Vagina (tissue), 2 donors: Measurements from ENCODE around the gene AP2A1. TPM values are rescaled to one million over a fixed set of nuclear protein-coding genes. Genes with fewer than 3 reads are reported as not detected.

Experiments
- DNase-seq, 2 donors: peaks; one replicate each; pipeline ENCODE4 v3.0.0-alpha.2; 2017; ENCODE audit errors: extremely low spot score in 2 of 2
- H3K27ac ChIP-seq: fragments of 200-600 bp; sonication (generic); one replicate; pipeline ENCODE4 v1.5.1; 2019
- H3K27me3 ChIP-seq: fragments of 200-600 bp; sonication (generic); one replicate; pipeline ENCODE4 v1.5.1; 2019
- H3K36me3 ChIP-seq, 2 donors: fragments of 200-600 bp; sonication (generic); one replicate each; pipeline ENCODE4 v1.5.1; 2017 to 2019
- H3K4me1 ChIP-seq: fragments of 200-600 bp; sonication (generic); one replicate; pipeline ENCODE4 v1.5.1; 2019
- H3K4me3 ChIP-seq, 2 donors: fragments of 200-600 bp; sonication (generic); 1 replicate in 1 of 2; 2 replicates in 1 of 2; pipeline ENCODE4 v1.5.1; 2016 to 2019
- H3K9me3 ChIP-seq: fragments of 200-600 bp; sonication (generic); one replicate; pipeline ENCODE4 v1.5.1; 2019
- POLR2A ChIP-seq, 2 donors: fragments of 450-650 bp; IDR thresholded peaks; one replicate each; pipeline ENCODE4 v1.6.1; 2017; ENCODE audit warnings: antibody characterized with exemption in 2 of 2, mild to moderate bottlenecking in 2 of 2, moderate library complexity in 2 of 2
- POLR2AphosphoS5 ChIP-seq, 2 donors: sonication (generic); formaldehyde crosslinking; IDR thresholded peaks; one replicate each; pipeline ENCODE4 v1.9.0; 2017; ENCODE audit warnings: antibody characterized with exemption in 2 of 2, mild to moderate bottlenecking in 2 of 2, low read depth in 1 of 2; ENCODE audit not compliant: insufficient read depth in 1 of 2
- intact Hi-C: fragments of 100-400 bp; cut with DNase I; formaldehyde crosslinking; loops from one replicate; pipeline ENCODE4 v1.15.1; 2023
- total RNA-seq: library from RNA; depleted of rRNA; stranded (reverse); fragments of >200 nt; gene quantifications from one replicate; pipeline ENCODE4 v1.2.3, GENCODE V29; 2016
- TF ChIP-seq, protein P1 (sequence below), 3 experiments: fragments of 450-650 bp in 2 of 3; fragments of 200-600 bp in 1 of 3; sonication (generic) in 1 of 3; IDR thresholded peaks; one replicate each; pipeline ENCODE4 v1.5.1; 2017 to 2019; ENCODE audit warnings: antibody characterized with exemption in 3 of 3, mild to moderate bottlenecking in 2 of 3, moderate library complexity in 2 of 3

The AP2A1 gene
- total RNA-seq, 1 donor from 2014 or later = 80.8 TPM

DNA sequence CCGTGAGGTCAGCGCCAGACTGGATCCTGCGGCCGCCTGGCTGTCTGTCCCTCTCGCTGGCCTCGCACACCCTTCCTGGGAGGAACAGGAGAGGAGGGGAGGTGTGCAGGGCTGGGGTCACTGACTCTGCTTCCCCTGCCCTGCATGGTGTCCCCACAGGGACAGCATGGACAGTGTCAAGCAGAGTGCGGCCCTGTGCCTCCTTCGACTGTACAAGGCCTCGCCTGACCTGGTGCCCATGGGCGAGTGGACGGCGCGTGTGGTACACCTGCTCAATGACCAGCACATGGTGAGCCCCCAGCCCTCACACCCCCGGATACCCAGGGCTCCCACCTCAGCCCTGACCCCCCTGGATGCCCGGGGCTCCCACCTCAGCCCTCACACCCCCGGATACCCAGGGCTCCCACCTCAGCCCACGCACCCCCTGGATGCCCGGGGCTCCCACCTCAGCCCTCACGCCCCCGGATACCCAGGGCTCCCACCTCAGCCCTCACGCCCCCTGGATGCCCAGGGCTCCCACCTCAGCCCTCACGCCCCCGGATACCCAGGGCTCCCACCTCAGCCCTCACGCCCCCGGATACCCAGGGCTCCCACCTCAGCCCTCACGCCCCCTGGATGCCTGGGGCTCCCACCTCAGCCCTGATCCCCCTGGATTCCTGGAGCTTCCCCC, 25.1 kb downstream of the AP2A1 start:
- Histone ChIP-seq H3K36me3 (peaks cover 4 to 59% of the 10 kb centered on the region in 2 donors), H3K27me3 (no peaks in the 10 kb centered on the region), H3K4me3 (no peak overlapping the region), H3K9me3 (no peaks in the 10 kb centered on the region), H3K27ac (peak overlapping the region; percentile 74), H3K4me1 (peaks cover 26% of the 10 kb centered on the region)
- TF ChIP-seq POLR2A (IDR thresholded peaks at IDR 0.05) (no peak), POLR2AphosphoS5 (IDR thresholded peaks at IDR 0.05; ENCODE audit: insufficient read depth in 1 of 2, low read depth in 1 of 2) (no peak)
- TF ChIP-seq, protein P1, sequence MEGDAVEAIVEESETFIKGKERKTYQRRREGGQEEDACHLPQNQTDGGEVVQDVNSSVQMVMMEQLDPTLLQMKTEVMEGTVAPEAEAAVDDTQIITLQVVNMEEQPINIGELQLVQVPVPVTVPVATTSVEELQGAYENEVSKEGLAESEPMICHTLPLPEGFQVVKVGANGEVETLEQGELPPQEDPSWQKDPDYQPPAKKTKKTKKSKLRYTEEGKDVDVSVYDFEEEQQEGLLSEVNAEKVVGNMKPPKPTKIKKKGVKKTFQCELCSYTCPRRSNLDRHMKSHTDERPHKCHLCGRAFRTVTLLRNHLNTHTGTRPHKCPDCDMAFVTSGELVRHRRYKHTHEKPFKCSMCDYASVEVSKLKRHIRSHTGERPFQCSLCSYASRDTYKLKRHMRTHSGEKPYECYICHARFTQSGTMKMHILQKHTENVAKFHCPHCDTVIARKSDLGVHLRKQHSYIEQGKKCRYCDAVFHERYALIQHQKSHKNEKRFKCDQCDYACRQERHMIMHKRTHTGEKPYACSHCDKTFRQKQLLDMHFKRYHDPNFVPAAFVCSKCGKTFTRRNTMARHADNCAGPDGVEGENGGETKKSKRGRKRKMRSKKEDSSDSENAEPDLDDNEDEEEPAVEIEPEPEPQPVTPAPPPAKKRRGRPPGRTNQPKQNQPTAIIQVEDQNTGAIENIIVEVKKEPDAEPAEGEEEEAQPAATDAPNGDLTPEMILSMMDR (IDR thresholded peaks at IDR 0.05) = no peak
- DNase-seq = no peak
- intact Hi-C loops = no loop called here

DNA sequence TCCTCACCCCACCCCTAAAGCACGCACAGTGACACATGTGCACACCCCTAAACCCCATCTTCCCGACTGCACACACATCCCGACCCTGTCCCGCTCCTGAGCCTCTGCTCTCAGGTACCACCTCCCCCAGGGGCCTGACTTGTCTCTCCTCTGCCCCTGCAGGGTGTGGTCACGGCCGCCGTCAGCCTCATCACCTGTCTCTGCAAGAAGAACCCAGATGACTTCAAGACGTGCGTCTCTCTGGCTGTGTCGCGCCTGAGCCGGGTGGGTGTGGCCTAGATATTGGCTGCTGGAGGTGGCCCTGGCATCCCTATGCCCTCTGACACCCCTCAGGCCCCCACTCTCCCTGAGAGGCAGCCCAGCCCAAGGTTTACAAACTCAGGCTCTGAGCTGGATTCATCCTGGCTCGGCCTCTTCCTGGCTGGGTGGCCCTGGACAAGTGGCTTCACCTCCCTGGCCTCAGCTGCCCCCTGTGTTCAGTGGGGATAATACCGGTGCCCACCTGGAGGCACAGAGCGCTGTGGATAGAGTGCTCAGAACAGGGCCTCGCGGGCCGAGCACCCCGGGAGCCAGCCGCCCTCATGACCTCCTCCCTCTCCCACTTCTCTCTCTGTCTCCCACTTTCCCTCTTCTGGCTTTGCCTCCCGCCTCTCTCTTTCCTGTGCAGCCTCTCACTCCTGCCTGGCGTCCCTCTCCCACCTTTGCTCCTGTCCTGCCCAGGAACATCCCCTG, 26.2 kb downstream of the AP2A1 start:
- no peak for TF ChIP-seq POLR2AphosphoS5 (IDR thresholded peaks at IDR 0.05; ENCODE audit: insufficient read depth in 1 of 2, low read depth in 1 of 2)
- TF ChIP-seq, protein P1 (IDR thresholded peaks at IDR 0.05) = no peak
- no peak for TF ChIP-seq POLR2A (IDR thresholded peaks at IDR 0.05)

DNA sequence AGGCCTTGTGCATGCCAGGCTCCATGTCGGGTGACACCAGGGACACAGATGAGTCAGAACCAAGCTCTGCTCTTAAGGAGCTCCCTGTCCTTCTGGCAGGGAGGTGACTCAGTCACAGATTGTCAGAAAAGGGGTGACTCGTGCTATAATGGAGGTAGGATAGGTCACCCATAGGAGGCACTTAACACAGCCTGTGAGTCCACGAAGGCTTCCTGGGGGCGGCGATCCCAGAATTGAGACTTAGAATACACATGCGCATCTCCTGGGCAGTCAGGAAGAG, 26.7 kb downstream of the AP2A1 start:
- H3K27ac ChIP-seq = no peak overlapping the region
- H3K36me3 ChIP-seq = peaks cover 4 to 64% of the 10 kb centered on the region in 2 donors
- H3K4me3 ChIP-seq = no peak overlapping the region
- no peaks in the 10 kb centered on the region for H3K9me3 ChIP-seq
- peaks cover 24% of the 10 kb centered on the region for H3K4me1 ChIP-seq
- H3K27me3 ChIP-seq = no peaks in the 10 kb centered on the region
- DNase-seq = no peak
- TF ChIP-seq, protein P1 (IDR thresholded peaks at IDR 0.05) = no peak
- no peak for TF ChIP-seq POLR2A (IDR thresholded peaks at IDR 0.05)
- no peak for TF ChIP-seq POLR2AphosphoS5 (IDR thresholded peaks at IDR 0.05; ENCODE audit: insufficient read depth in 1 of 2, low read depth in 1 of 2)
- intact Hi-C loops = no loop called here

More for the DNA sequence above, 26.2 kb downstream of the AP2A1 start:
- peaks cover 24% of the 10 kb centered on the region for H3K4me1 ChIP-seq
- DNase-seq = no peak
- intact Hi-C loops = no loop called here
- no peaks in the 10 kb centered on the region for H3K9me3 ChIP-seq
- H3K27ac ChIP-seq = peak overlapping the region; percentile 74
- H3K27me3 ChIP-seq = no peaks in the 10 kb centered on the region
- H3K36me3 ChIP-seq = peaks cover 4 to 64% of the 10 kb centered on the region in 2 donors
- H3K4me3 ChIP-seq = no peak overlapping the region

DNA sequence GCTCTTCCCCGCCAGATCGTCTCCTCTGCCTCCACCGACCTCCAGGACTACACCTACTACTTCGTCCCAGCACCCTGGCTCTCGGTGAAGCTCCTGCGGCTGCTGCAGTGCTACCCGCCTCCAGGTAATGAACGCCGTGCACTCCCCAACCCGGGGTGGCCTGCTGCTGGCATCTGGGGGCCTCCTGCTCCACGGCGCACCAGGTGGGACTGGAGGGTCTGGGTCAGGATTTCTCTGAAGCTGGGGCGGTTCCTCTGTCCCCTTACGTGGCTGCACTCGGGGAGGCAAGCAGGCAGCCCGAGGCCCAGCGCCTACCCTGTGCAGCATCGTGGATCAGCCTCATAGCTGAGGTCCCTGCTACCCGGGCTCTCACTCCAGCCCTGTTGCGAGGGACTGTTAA, 28.8 kb downstream of the AP2A1 start:
- H3K9me3 ChIP-seq = no peaks in the 10 kb centered on the region
- H3K27ac ChIP-seq = no peak overlapping the region
- TF ChIP-seq, protein P1 (IDR thresholded peaks at IDR 0.05) = no peak
- TF ChIP-seq POLR2AphosphoS5 (IDR thresholded peaks at IDR 0.05; ENCODE audit: insufficient read depth in 1 of 2, low read depth in 1 of 2) = no peak
- TF ChIP-seq POLR2A (IDR thresholded peaks at IDR 0.05) = no peak
- intact Hi-C loops = no loop called here
- no peak overlapping the region for H3K4me3 ChIP-seq
- H3K36me3 ChIP-seq = peaks cover 4 to 85% of the 10 kb centered on the region in 2 donors
- H3K27me3 ChIP-seq = no peaks in the 10 kb centered on the region
- peaks cover 19% of the 10 kb centered on the region for H3K4me1 ChIP-seq
- no peak for DNase-seq

DNA sequence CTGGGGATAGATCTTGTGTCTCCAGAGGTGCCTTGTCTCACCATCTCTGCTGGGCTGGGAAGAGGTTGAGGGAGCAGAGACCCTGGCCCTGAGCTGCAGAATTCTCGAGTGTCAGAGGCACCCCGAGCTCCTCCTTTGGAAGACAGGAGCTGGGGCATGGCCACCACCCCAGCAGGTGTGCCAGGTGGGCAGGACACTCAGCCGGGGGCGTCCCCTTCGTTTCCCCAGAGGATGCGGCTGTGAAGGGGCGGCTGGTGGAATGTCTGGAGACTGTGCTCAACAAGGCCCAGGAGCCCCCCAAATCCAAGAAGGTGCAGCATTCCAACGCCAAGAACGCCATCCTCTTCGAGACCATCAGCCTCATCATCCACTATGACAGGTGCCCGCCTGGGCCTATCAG, 31.8 kb downstream of the AP2A1 start:
- H3K9me3 ChIP-seq = no peaks in the 10 kb centered on the region
- H3K36me3 ChIP-seq = peaks cover 4 to 85% of the 10 kb centered on the region in 2 donors
- no peak for TF ChIP-seq POLR2A (IDR thresholded peaks at IDR 0.05)
- TF ChIP-seq, protein P1 (IDR thresholded peaks at IDR 0.05) = no peak
- TF ChIP-seq POLR2AphosphoS5 (IDR thresholded peaks at IDR 0.05; ENCODE audit: insufficient read depth in 1 of 2, low read depth in 1 of 2) = no peak
- H3K4me1 ChIP-seq = peaks cover 14% of the 10 kb centered on the region
- H3K4me3 ChIP-seq = no peak overlapping the region
- H3K27ac ChIP-seq = no peak overlapping the region
- DNase-seq = no peak
- no peaks in the 10 kb centered on the region for H3K27me3 ChIP-seq
- intact Hi-C loops = no loop called here
